Esophagus squamous epithelium (tissue), 5 donors: ENCODE measurements around the gene NT5C3B. TPM values are rescaled to one million over a fixed set of nuclear protein-coding genes. Genes with fewer than 3 reads are reported as not detected.
"Not testable (repeated sequence)": the region's sequence is repeated elsewhere in the genome, so short reads cannot be mapped to it uniquely, and the experiment has no call there.

ENCODE experiments used
- DNase-seq: peaks from one replicate; lab custom pipeline; 2025; lab: John Stamatoyannopoulos, UW
- H3K27ac ChIP-seq, 4 donors: fragments of 200-600 bp; sonication (generic); one replicate each; pipeline ENCODE4 v1.5.1; 2016 to 2019; ENCODE audit warnings: mild to moderate bottlenecking in 1 of 4
- H3K27me3 ChIP-seq, 4 donors: fragments of 200-600 bp; sonication (generic); 1 replicate in 3 of 4; 2 replicates in 1 of 4; pipeline versions ENCODE4 v1.5.1 to v1.6.0; 2017 to 2021; ENCODE audit warnings: antibody characterized with exemption in 1 of 4
- H3K36me3 ChIP-seq, 3 donors: fragments of 200-600 bp; sonication (generic); one replicate each; pipeline ENCODE4 v1.5.1; 2016 to 2019
- H3K4me1 ChIP-seq, 3 donors: fragments of 200-600 bp; sonication (generic); one replicate each; pipeline ENCODE4 v1.5.1; 2017 to 2019
- H3K4me3 ChIP-seq, 4 donors: fragments of 200-600 bp; sonication (generic); 1 replicate in 3 of 4; 2 replicates in 1 of 4; pipeline ENCODE4 v1.5.1; 2016 to 2019; ENCODE audit warnings: mild to moderate bottlenecking in 2 of 4, moderate library complexity in 1 of 4
- H3K9me3 ChIP-seq, 3 donors: fragments of 200-600 bp; sonication (generic); one replicate each; pipeline ENCODE4 v1.5.1; 2016 to 2019
- POLR2A ChIP-seq, 4 donors: fragments of 450-650 bp; IDR thresholded peaks; one replicate each; pipeline ENCODE4 v1.6.1; 2017; ENCODE audit warnings: antibody characterized with exemption in 4 of 4, mild to moderate bottlenecking in 4 of 4, moderate library complexity in 3 of 4
- WGBS, 2 donors: methylation state at CpG; one replicate each; pipeline ENCODE4 v1.1.5; 2018; 5-methylcytosine and 5-hydroxymethylcytosine counted together
- intact Hi-C: fragments of 100-400 bp; cut with DNase I; formaldehyde crosslinking; loops from one replicate; pipeline ENCODE4 v1.15.0; 2022
- total RNA-seq, 4 donors: library from RNA; depleted of rRNA; stranded (reverse); fragments of >200 nt; gene quantifications; one replicate each; pipeline ENCODE4 v1.1.0, GENCODE V29; 2016
- TF ChIP-seq, protein P1 (sequence below), 6 experiments: fragments of 450-650 bp in 4 of 6; fragments of 200-600 bp in 2 of 6; sonication (generic) in 2 of 6; IDR thresholded peaks; one replicate each; pipeline ENCODE4 v1.5.1; 2016 to 2019; ENCODE audit warnings: antibody characterized with exemption in 6 of 6, mild to moderate bottlenecking in 4 of 6, moderate library complexity in 4 of 6
- donor health status: DM: yes; HTN: yes; CAD: no.

Gene NT5C3B
- 10 to 100 TPM; 23.8 to 45.4 (median 30.5) TPM for total RNA-seq

- Histone ChIP-seq H3K4me1 (peaks cover 6 to 24% (median 9%) of the 10 kb centered on the region in 3 donors), H3K27me3 (no peaks in the 10 kb centered on the region), H3K36me3 (peaks cover 0 to 16% (median 8%) of the 10 kb centered on the region in 3 donors), H3K4me3 (peak within 1 kb of the TSS; percentile 72 to 92 (median 80)), H3K27ac (peak within 1 kb of the TSS; percentile 76 to 89 (median 80)), H3K9me3 (no peaks in the 10 kb centered on the region)
- TF ChIP-seq, protein P1, sequence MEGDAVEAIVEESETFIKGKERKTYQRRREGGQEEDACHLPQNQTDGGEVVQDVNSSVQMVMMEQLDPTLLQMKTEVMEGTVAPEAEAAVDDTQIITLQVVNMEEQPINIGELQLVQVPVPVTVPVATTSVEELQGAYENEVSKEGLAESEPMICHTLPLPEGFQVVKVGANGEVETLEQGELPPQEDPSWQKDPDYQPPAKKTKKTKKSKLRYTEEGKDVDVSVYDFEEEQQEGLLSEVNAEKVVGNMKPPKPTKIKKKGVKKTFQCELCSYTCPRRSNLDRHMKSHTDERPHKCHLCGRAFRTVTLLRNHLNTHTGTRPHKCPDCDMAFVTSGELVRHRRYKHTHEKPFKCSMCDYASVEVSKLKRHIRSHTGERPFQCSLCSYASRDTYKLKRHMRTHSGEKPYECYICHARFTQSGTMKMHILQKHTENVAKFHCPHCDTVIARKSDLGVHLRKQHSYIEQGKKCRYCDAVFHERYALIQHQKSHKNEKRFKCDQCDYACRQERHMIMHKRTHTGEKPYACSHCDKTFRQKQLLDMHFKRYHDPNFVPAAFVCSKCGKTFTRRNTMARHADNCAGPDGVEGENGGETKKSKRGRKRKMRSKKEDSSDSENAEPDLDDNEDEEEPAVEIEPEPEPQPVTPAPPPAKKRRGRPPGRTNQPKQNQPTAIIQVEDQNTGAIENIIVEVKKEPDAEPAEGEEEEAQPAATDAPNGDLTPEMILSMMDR (IDR thresholded peaks at IDR 0.05) = no peak
- TF ChIP-seq POLR2A (IDR thresholded peaks at IDR 0.05) = peak in 1 of 4 donors; percentile 38
- 0% methylated on average over 1 to 16 of the region's 72 CpGs for WGBS, 2 donors
- DNase-seq = no peak
- intact Hi-C loops = no loop called here
Observed at GRCh38 chr17:41835800-41836549, at the start of gene NT5C3B. TSS of gene NT5C3B (minus strand) at chr17:41836232. CDS start at chr17:41836193, 39 bp downstream.

DNA sequence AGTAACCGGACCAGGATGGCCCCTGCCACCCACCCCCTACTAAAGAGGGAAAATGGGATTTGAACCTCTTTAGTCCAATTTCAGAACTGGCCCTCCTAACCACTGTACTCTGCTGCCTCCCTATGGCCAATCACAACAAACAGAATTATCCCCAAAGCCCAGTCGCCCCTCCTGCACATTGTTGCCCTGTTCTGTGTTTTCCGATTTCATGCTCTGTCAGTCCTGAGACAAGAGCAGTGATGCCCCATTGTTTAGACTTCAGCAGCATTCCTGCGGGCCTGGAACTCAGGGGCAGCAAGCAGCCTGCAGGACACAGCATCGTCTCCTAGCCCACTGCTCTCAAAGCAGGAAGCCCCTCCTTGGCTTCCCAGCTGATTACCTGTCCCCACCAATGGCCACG is 49.7 kb upstream of the NT5C3B start:
- 85 to 89% methylated on average over 4 to 6 of the region's 6 CpGs for WGBS, 2 donors
- DNase-seq = no peak
- H3K4me1 ChIP-seq = no peaks in the 10 kb centered on the region
- no peak overlapping the region for H3K27ac ChIP-seq
- H3K4me3 ChIP-seq = no peak overlapping the region
- H3K27me3 ChIP-seq = no peaks in the 10 kb centered on the region
- peaks cover 35 to 99% (median 69%) of the 10 kb centered on the region in 3 donors for H3K36me3 ChIP-seq
- intact Hi-C loops = no loop called here
- TF ChIP-seq, protein P1 (IDR thresholded peaks at IDR 0.05) = peak in 2 of 6 experiments; percentile 9 to 31
- TF ChIP-seq POLR2A (IDR thresholded peaks at IDR 0.05) = no peak
- H3K9me3 ChIP-seq = no peaks in the 10 kb centered on the region

GRCh38 chr17:41882756-41883155 is 46.7 kb upstream of the NT5C3B start:
- 84 to 100% methylated on average over 2 to 5 of the region's 6 CpGs for WGBS, 2 donors
- DNase-seq = no peak
- Histone ChIP-seq H3K36me3 (peaks cover 42 to 98% (median 78%) of the 10 kb centered on the region in 3 donors), H3K4me1 (no peaks in the 10 kb centered on the region), H3K27ac (no peak overlapping the region), H3K4me3 (no peak overlapping the region), H3K9me3 (no peaks in the 10 kb centered on the region), H3K27me3 (no peaks in the 10 kb centered on the region)
- intact Hi-C loops = no loop called here
- TF ChIP-seq POLR2A (IDR thresholded peaks at IDR 0.05) = no peak
- TF ChIP-seq, protein P1 (IDR thresholded peaks at IDR 0.05) = no peak

GRCh38 chr17:41880130-41880529 is 44.1 kb upstream of the NT5C3B start:
- no peak for DNase-seq
- H3K9me3 ChIP-seq = no peaks in the 10 kb centered on the region
- no peak for TF ChIP-seq POLR2A (IDR thresholded peaks at IDR 0.05)
- TF ChIP-seq, protein P1 (IDR thresholded peaks at IDR 0.05) = no peak
- H3K4me3 ChIP-seq = no peak overlapping the region
- no peaks in the 10 kb centered on the region for H3K4me1 ChIP-seq
- no peak overlapping the region for H3K27ac ChIP-seq
- intact Hi-C loops = no loop called here
- H3K27me3 ChIP-seq = no peaks in the 10 kb centered on the region
- WGBS, 2 donors = 79 to 84% methylated on average over 4 of the region's 4 CpGs
- H3K36me3 ChIP-seq = peaks cover 25 to 95% (median 62%) of the 10 kb centered on the region in 3 donors

- whole genome bisulfite sequencing, 2 donors = 98 to 99% methylated on average over 8 to 9 of the region's 9 CpGs
- H3K4me3 ChIP-seq = not testable (repeated sequence)
- H3K36me3 ChIP-seq = peaks cover 26 to 97% (median 48%) of the 10 kb centered on the region in 3 donors
Observed at GRCh38 chr17:41874293-41874670, 38.2 kb upstream of the NT5C3B start.

More at GRCh38 chr17:41874293-41874670, 38.2 kb upstream of the NT5C3B start:
- H3K27me3 ChIP-seq, DNase-seq, intact Hi-C loops, H3K4me1 ChIP-seq, H3K9me3 ChIP-seq, H3K27ac ChIP-seq: not testable (repeated sequence)
